Gastrocnemius medialis (tissue), 4 donors: ENCODE results near the gene ACOT7. TPM values are rescaled to one million over a fixed set of nuclear protein-coding genes. Genes with fewer than 3 reads are reported as not detected.

Experiments
- ATAC-seq, 2 donors: fragments of 150-250 bp; one replicate each; pipeline ENCODE4 v1.9.1; 2016
- DNase-seq, 2 donors: peaks; one replicate each; pipeline ENCODE4 v3.0.0-alpha.2; 2019
- H3K27ac ChIP-seq, 4 donors: fragments of 200-600 bp; sonication (generic); 1 replicate in 1 of 4; 2 replicates in 3 of 4; pipeline ENCODE4 v1.5.1; 2016 to 2018; ENCODE audit warnings: mild to moderate bottlenecking in 2 of 4, moderate library complexity in 1 of 4
- H3K27me3 ChIP-seq, 3 donors: fragments of 200-600 bp; sonication (generic) in 2 of 3; 1 replicate in 1 of 3; 2 replicates in 2 of 3; pipeline versions ENCODE4 v1.5.1 to v1.6.0; 2016 to 2019; ENCODE audit warnings: mild to moderate bottlenecking in 1 of 3, moderate library complexity in 1 of 3
- H3K36me3 ChIP-seq, 2 donors: fragments of 200-600 bp; sonication (generic) in 1 of 2; one replicate each; pipeline ENCODE4 v1.5.1; 2017 to 2018
- H3K4me1 ChIP-seq, 2 donors: fragments of 200-600 bp; sonication (generic) in 1 of 2; one replicate each; pipeline ENCODE4 v1.5.1; 2016 to 2017; ENCODE audit warnings: mild to moderate bottlenecking in 2 of 2
- H3K4me3 ChIP-seq, 4 donors: fragments of 200-600 bp; sonication (generic) in 3 of 4; 1 replicate in 1 of 4; 2 replicates in 3 of 4; pipeline ENCODE4 v1.5.1; 2016 to 2019; ENCODE audit warnings: mild to moderate bottlenecking in 2 of 4
- H3K9me3 ChIP-seq, 3 donors: fragments of 200-600 bp; sonication (generic) in 2 of 3; 1 replicate in 1 of 3; 2 replicates in 2 of 3; pipeline ENCODE4 v1.5.1; 2016 to 2019
- POLR2A ChIP-seq, 2 donors: fragments of 450-650 bp; IDR thresholded peaks; one replicate each; pipeline ENCODE4 v1.6.1; 2017; ENCODE audit warnings: antibody characterized with exemption in 2 of 2, mild to moderate bottlenecking in 2 of 2, moderate library complexity in 2 of 2
- in situ Hi-C, 4 donors: fragments of 200-750 bp; cut with MboI; loops; one replicate each; pipeline versions ENCODE4 v1.15.0 to v1.8.0; 2017; ENCODE audit warnings: low sequenced_read_pairs in 4 of 4
- intact Hi-C: fragments of 100-400 bp; cut with DNase I; formaldehyde crosslinking; loops from one replicate; pipeline ENCODE4 v1.15.1; 2023; ENCODE audit warnings: low total_unique reads
- total RNA-seq, 4 donors: library from RNA; depleted of rRNA; stranded (reverse); fragments of >200 nt; gene quantifications; one replicate each; pipeline versions ENCODE4 v1.1.0 to v1.2.3, GENCODE V29; 2016
- TF ChIP-seq, protein P1 (sequence below), 5 experiments: fragments of 450-650 bp in 3 of 5; fragments of 200-600 bp in 2 of 5; sonication (generic) in 2 of 5; IDR thresholded peaks in 4 of 5; conservative IDR thresholded peaks in 1 of 5; 1 replicate in 4 of 5; 2 replicates in 1 of 5; pipeline ENCODE4 v1.5.1; 2016 to 2019; ENCODE audit warnings: antibody characterized with exemption in 5 of 5, mild to moderate bottlenecking in 3 of 5, moderate library complexity in 3 of 5

The ACOT7 gene
- total RNA-seq, 4 donors from 2014 or later, result 1.3 to 5.8 (median 3.2) TPM

- no peaks in the 10 kb centered on the region for H3K27me3 ChIP-seq
- no peaks in the 10 kb centered on the region for H3K9me3 ChIP-seq
- H3K4me3 ChIP-seq, result no peak overlapping the region
- DNase-seq, result no peak
- no peaks in the 10 kb centered on the region for H3K36me3 ChIP-seq
- intact Hi-C loops (no loop called here), in situ Hi-C loops (no loop called here)
- no peak for ATAC-seq
- H3K27ac ChIP-seq, result no peak overlapping the region
- H3K4me1 ChIP-seq, result no peaks in the 10 kb centered on the region
- TF ChIP-seq, protein P1, sequence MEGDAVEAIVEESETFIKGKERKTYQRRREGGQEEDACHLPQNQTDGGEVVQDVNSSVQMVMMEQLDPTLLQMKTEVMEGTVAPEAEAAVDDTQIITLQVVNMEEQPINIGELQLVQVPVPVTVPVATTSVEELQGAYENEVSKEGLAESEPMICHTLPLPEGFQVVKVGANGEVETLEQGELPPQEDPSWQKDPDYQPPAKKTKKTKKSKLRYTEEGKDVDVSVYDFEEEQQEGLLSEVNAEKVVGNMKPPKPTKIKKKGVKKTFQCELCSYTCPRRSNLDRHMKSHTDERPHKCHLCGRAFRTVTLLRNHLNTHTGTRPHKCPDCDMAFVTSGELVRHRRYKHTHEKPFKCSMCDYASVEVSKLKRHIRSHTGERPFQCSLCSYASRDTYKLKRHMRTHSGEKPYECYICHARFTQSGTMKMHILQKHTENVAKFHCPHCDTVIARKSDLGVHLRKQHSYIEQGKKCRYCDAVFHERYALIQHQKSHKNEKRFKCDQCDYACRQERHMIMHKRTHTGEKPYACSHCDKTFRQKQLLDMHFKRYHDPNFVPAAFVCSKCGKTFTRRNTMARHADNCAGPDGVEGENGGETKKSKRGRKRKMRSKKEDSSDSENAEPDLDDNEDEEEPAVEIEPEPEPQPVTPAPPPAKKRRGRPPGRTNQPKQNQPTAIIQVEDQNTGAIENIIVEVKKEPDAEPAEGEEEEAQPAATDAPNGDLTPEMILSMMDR (IDR thresholded peaks at IDR 0.05 in 4 of 5, conservative IDR thresholded peaks at IDR 0.05 in 1 of 5), result no peak
- TF ChIP-seq POLR2A (IDR thresholded peaks at IDR 0.05), result no peak
Measured at GRCh38 chr1:6329851-6330250, 63.7 kb downstream of the ACOT7 start.

- in situ Hi-C loops, result no loop called here
- H3K4me1 ChIP-seq, result no peaks in the 10 kb centered on the region
Measured at GRCh38 chr1:6329396-6329795, 64.2 kb downstream of the ACOT7 start.

GRCh38 chr1:6328696-6329095 is 64.9 kb downstream of the ACOT7 start:
- Histone ChIP-seq H3K27me3 (no peaks in the 10 kb centered on the region), H3K36me3 (no peaks in the 10 kb centered on the region), H3K27ac (no peak overlapping the region), H3K4me3 (no peak overlapping the region), H3K4me1 (no peaks in the 10 kb centered on the region), H3K9me3 (no peaks in the 10 kb centered on the region)
- DNase-seq, result no peak
- TF ChIP-seq, protein P1 (IDR thresholded peaks at IDR 0.05 in 4 of 5, conservative IDR thresholded peaks at IDR 0.05 in 1 of 5), result no peak
- no peak for TF ChIP-seq POLR2A (IDR thresholded peaks at IDR 0.05)
- ATAC-seq, result no peak
- intact Hi-C loops, result no loop called here
- in situ Hi-C loops, result no loop called here

More at GRCh38 chr1:6329396-6329795, 64.2 kb downstream of the ACOT7 start:
- Histone ChIP-seq H3K27me3 (no peaks in the 10 kb centered on the region), H3K36me3 (no peaks in the 10 kb centered on the region), H3K9me3 (no peaks in the 10 kb centered on the region), H3K27ac (no peak overlapping the region), H3K4me3 (no peak overlapping the region)
- no peak for DNase-seq
- intact Hi-C loops, result no loop called here
- TF ChIP-seq, protein P1 (IDR thresholded peaks at IDR 0.05 in 4 of 5, conservative IDR thresholded peaks at IDR 0.05 in 1 of 5), result no peak
- no peak for TF ChIP-seq POLR2A (IDR thresholded peaks at IDR 0.05)
- no peak for ATAC-seq

DNA sequence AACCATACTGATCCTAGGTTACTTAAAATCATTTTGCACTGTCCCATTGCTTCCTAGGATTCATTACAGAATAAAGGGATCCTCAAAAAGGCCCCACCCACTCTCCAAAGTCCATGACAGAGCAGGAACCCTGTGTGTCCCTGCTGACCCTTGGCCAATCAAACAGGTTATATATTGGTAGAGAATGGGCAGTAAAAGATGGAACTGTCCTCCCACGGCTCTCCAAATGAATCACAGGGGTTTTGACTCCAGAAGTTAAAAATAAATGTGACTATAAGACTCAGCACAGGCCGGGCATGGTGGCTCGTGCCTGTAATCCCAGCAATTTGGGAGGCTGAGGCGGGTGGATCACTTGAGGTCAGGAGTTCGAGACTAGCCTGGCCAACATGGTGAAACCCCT is 65.5 kb downstream of the ACOT7 start:
- Histone ChIP-seq H3K27me3 (no peaks in the 10 kb centered on the region), H3K27ac (no peak overlapping the region), H3K4me3 (no peak overlapping the region), H3K9me3 (no peaks in the 10 kb centered on the region), H3K4me1 (no peaks in the 10 kb centered on the region), H3K36me3 (no peaks in the 10 kb centered on the region)
- no peak for DNase-seq
- ATAC-seq, result no peak
- in situ Hi-C loops, result no loop called here
- intact Hi-C loops, result no loop called here
- TF ChIP-seq, protein P1 (IDR thresholded peaks at IDR 0.05 in 4 of 5, conservative IDR thresholded peaks at IDR 0.05 in 1 of 5), result no peak
- no peak for TF ChIP-seq POLR2A (IDR thresholded peaks at IDR 0.05)

GRCh38 chr1:6325482-6325881 is 68.1 kb downstream of the ACOT7 start:
- Histone ChIP-seq H3K27ac (no peak overlapping the region), H3K4me3 (no peak overlapping the region), H3K9me3 (no peaks in the 10 kb centered on the region), H3K27me3 (no peaks in the 10 kb centered on the region), H3K4me1 (no peaks in the 10 kb centered on the region), H3K36me3 (no peaks in the 10 kb centered on the region)
- intact Hi-C loops (no loop called here), in situ Hi-C loops (no loop called here)
- ATAC-seq (no peak), DNase-seq (no peak)
- no peak for TF ChIP-seq POLR2A (IDR thresholded peaks at IDR 0.05)
- TF ChIP-seq, protein P1 (IDR thresholded peaks at IDR 0.05 in 4 of 5, conservative IDR thresholded peaks at IDR 0.05 in 1 of 5), result no peak
